NCI-H82 treated with DMSO at 0.1 percent for 48 hours (cell line): ENCODE measurements around the gene P2RX3.
"Not testable (repeated sequence)": the region's sequence is repeated elsewhere in the genome, so short reads cannot be mapped to it uniquely, and the experiment has no call there.

Experiments used
- DNase-seq: peaks from one replicate; lab custom pipeline; 2025; ENCODE audit not compliant: unreplicated experiment; lab: John Stamatoyannopoulos, UW

P2RX3 gene

GRCh38 chr11:57348636-57349313 lies 10.6 kb downstream of the P2RX3 start:
- DNase-seq = no peak

GRCh38 chr11:57349491-57350274 lies 11.5 kb downstream of the P2RX3 start:
- no peak for DNase-seq

- DNase-seq = no peak
These were observed 14.9 kb downstream of the P2RX3 start for GRCh38 chr11:57353036-57353435.

GRCh38 chr11:57353446-57353845 lies 15.3 kb downstream of the P2RX3 start:
- DNase-seq = peak; percentile 24

- no peak for DNase-seq
These were observed 15.7 kb downstream of the P2RX3 start for GRCh38 chr11:57353852-57354251.

GRCh38 chr11:57354699-57355098 lies 16.5 kb downstream of the P2RX3 start:
- DNase-seq = peak; percentile 40

- DNase-seq = no peak
These were observed 18.1 kb downstream of the P2RX3 start for GRCh38 chr11:57356268-57356667.

GRCh38 chr11:57357310-57357709 lies 19.2 kb downstream of the P2RX3 start:
- no peak for DNase-seq

GRCh38 chr11:57357856-57358255 lies 19.7 kb downstream of the P2RX3 start:
- DNase-seq = no peak

GRCh38 chr11:57358543-57358961 lies 20.4 kb downstream of the P2RX3 start:
- no peak for DNase-seq

- no peak for DNase-seq
These were observed 20.8 kb downstream of the P2RX3 start for GRCh38 chr11:57358991-57359390.

GRCh38 chr11:57359396-57359795 lies 21.2 kb downstream of the P2RX3 start:
- no peak for DNase-seq

- no peak for DNase-seq
These were observed 21.9 kb downstream of the P2RX3 start for GRCh38 chr11:57359896-57360690.

- DNase-seq = no peak
These were observed 22.8 kb downstream of the P2RX3 start for GRCh38 chr11:57360991-57361390.

GRCh38 chr11:57361420-57361819 lies 23.3 kb downstream of the P2RX3 start:
- DNase-seq = not testable (repeated sequence)

GRCh38 chr11:57361926-57362325 lies 23.8 kb downstream of the P2RX3 start:
- DNase-seq = no peak

GRCh38 chr11:57363131-57364080 lies 25.3 kb downstream of the P2RX3 start:
- no peak for DNase-seq

GRCh38 chr11:57364851-57365660 lies 26.9 kb downstream of the P2RX3 start:
- no peak for DNase-seq

- no peak for DNase-seq
These were observed 30.1 kb downstream of the P2RX3 start for GRCh38 chr11:57368106-57368844.
